HepG2 (cell line): Measurements from ENCODE around the gene LSM14B. TPM values are rescaled to one million over a fixed set of nuclear protein-coding genes. Genes with fewer than 3 reads are reported as not detected.

Source experiments
- ATAC-seq: fragments of 200-7000 bp; cut with Tn5 transposase; 3 replicates; pipeline ENCODE4 v1.9.1; 2020; ENCODE audit warnings: mild to moderate bottlenecking, moderate library complexity
- BruUV-seq: library from RNA; stranded (reverse); fragments of 400-500 nt; replicated peaks from 2 replicates; lab custom pipeline; 2021; lab: Mats Ljungman, UMichigan
- CTCF ChIA-PET: fragments of 300-600 bp; formaldehyde crosslinking; extraction: SDS; loops from one replicate; lab custom pipeline; 2021; ENCODE audit warnings: low total read pairs, inconsistent platforms, low intra/inter-chr PET ratio; lab: Yijun Ruan, JAX
- POLR2A ChIA-PET: fragments of 350-600 bp; sonication (Branson Sonifier 250); formaldehyde crosslinking; loops from one replicate; lab custom pipeline; 2020; ENCODE audit warnings: antibody characterized with exemption, inconsistent platforms; lab: Yijun Ruan, JAX
- DNase-seq: peaks from one replicate; pipeline ENCODE4 v3.0.0-alpha.2; 2015; ENCODE audit warnings: low spot score
- FAIRE-seq: peaks from 3 replicates; lab custom pipeline; 2011; peaks lifted over from hg19 to GRCh38; lab: Jason Lieb, UNC
- H2AFZ ChIP-seq: one replicate; pipeline ENCODE4 v1.6.1; 2011; ENCODE audit warnings: low read length, inconsistent platforms
- H3K27ac ChIP-seq: fragments of 300-600 bp; 3 replicates; pipeline ENCODE4 v1.8.0; 2011; ENCODE audit warnings: mixed run types, mild to moderate bottlenecking, mixed read lengths, low read length, inconsistent platforms; ENCODE audit not compliant: insufficient read depth; ENCODE audit errors: extremely low read length
- H3K27me3 ChIP-seq, 2 experiments: fragments of 200-600 bp in 1 of 2; 2 replicates in 1 of 2; 3 replicates in 1 of 2; pipeline versions ENCODE4 v1.6.0 to v1.8.0; 2011; ENCODE audit warnings: low read length in 2 of 2, mild to moderate bottlenecking in 2 of 2, moderate library complexity in 2 of 2, inconsistent platforms in 1 of 2; ENCODE audit not compliant: insufficient read depth in 2 of 2, control insufficient read depth in 1 of 2
- H3K36me3 ChIP-seq, 2 experiments: fragments of 200-600 bp in 1 of 2; replicated peaks in 1 of 2; 2 replicates in 1 of 2; 3 replicates in 1 of 2; pipeline versions ENCODE4 v1.5.1 to v1.8.0; 2011; ENCODE audit warnings: low read length in 2 of 2, inconsistent platforms in 1 of 2; ENCODE audit not compliant: insufficient read depth in 2 of 2, control insufficient read depth in 1 of 2
- H3K4me1 ChIP-seq: 2 replicates; pipeline ENCODE4 v1.5.1; 2012; ENCODE audit warnings: low read length, inconsistent platforms; ENCODE audit not compliant: insufficient read depth
- H3K4me2 ChIP-seq: 2 replicates; pipeline ENCODE4 v1.6.0; 2011; ENCODE audit warnings: low read depth, low read length, inconsistent platforms
- H3K4me3 ChIP-seq, 3 experiments: fragments of 200-600 bp in 1 of 3; sonication (generic), shearing (Covaris generic) in 1 of 3; replicated peaks in 1 of 3; 2 replicates each; pipeline ENCODE4 v1.5.1; 2011 to 2016; ENCODE audit warnings: low read length in 3 of 3, inconsistent platforms in 2 of 3, low read depth in 2 of 3, mild to moderate bottlenecking in 2 of 3, control low read depth in 1 of 3, mixed read lengths in 1 of 3; ENCODE audit not compliant: insufficient read depth in 1 of 3
- H3K79me2 ChIP-seq: one replicate; pipeline ENCODE4 v1.6.1; 2011; ENCODE audit warnings: low read length, inconsistent platforms; ENCODE audit not compliant: insufficient read depth
- H3K9ac ChIP-seq: 2 replicates; pipeline ENCODE4 v1.6.0; 2011; ENCODE audit warnings: mild to moderate bottlenecking, low read depth, low read length, inconsistent platforms; ENCODE audit not compliant: insufficient read depth
- H3K9me3 ChIP-seq: 2 replicates; pipeline ENCODE4 v1.5.1; 2012; ENCODE audit warnings: mild to moderate bottlenecking, low read length
- H4K20me1 ChIP-seq: 2 replicates; pipeline ENCODE4 v1.6.0; 2011; ENCODE audit warnings: inconsistent platforms, mild to moderate bottlenecking, low read length, moderate library complexity; ENCODE audit not compliant: insufficient read depth
- ADNP ChIP-seq: sonication (generic); formaldehyde crosslinking; IDR thresholded peaks from 2 replicates; pipeline ENCODE4 v1.4.0; 2020; ENCODE audit warnings: missing genetic modification reagents
- AGO2 ChIP-seq: fragments of 200-400 bp; formaldehyde crosslinking; optimal IDR thresholded peaks from 2 replicates; pipeline ENCODE3; 2017; ENCODE audit warnings: mild to moderate bottlenecking, low read depth, low read length, moderate library complexity
- AKAP8 ChIP-seq: sonication (generic); formaldehyde crosslinking; IDR thresholded peaks from 2 replicates; pipeline ENCODE4 v1.5.1; 2020; ENCODE audit warnings: mild to moderate bottlenecking, missing genetic modification reagents
- NONO ChIP-seq, 2 experiments: fragments of 450-650 bp in 1 of 2; sonication (generic) in 1 of 2; formaldehyde crosslinking in 1 of 2; IDR thresholded peaks in 1 of 2; conservative IDR thresholded peaks in 1 of 2; 2 replicates each; pipeline versions ENCODE4 v1.6.1 to v1.8.0; 2017 to 2022; ENCODE audit warnings: mild to moderate bottlenecking in 1 of 2, missing genetic modification reagents in 1 of 2, moderate library complexity in 1 of 2
- POLR2AphosphoS5 ChIP-seq: IDR thresholded peaks from 2 replicates; pipeline ENCODE4 v1.6.1; 2012; ENCODE audit warnings: low read depth, low read length
- POLR2G ChIP-seq: fragments of 200-400 bp; formaldehyde crosslinking; IDR thresholded peaks from 2 replicates; pipeline ENCODE4 v1.6.1; 2018; ENCODE audit warnings: mild to moderate bottlenecking, low read depth, low read length, moderate library complexity
- RAD21 ChIP-seq: fragments of 450-650 bp; formaldehyde crosslinking; IDR thresholded peaks from 2 replicates; pipeline ENCODE4 v1.5.0; 2020; ENCODE audit warnings: mild to moderate bottlenecking
- RBFOX2 ChIP-seq: fragments of 200-400 bp; formaldehyde crosslinking; IDR thresholded peaks from 2 replicates; pipeline ENCODE4 v1.6.1; 2017; ENCODE audit warnings: low read depth, mild to moderate bottlenecking, low read length
- RBM22 ChIP-seq: fragments of 200-400 bp; formaldehyde crosslinking; optimal IDR thresholded peaks from 2 replicates; pipeline ENCODE3; 2017; ENCODE audit warnings: mild to moderate bottlenecking, low read length, moderate library complexity
- XRCC5 ChIP-seq: fragments of 200-400 bp; formaldehyde crosslinking; optimal IDR thresholded peaks from 2 replicates; pipeline ENCODE3; 2017; ENCODE audit warnings: mild to moderate bottlenecking, low read length
- ZNF567 ChIP-seq: sonication (generic); formaldehyde crosslinking; IDR thresholded peaks from 2 replicates; pipeline ENCODE4 v1.8.1; 2023; ENCODE audit warnings: mild to moderate bottlenecking, missing genetic modification reagents, borderline replicate concordance
- WGBS: methylation state at CpG from one replicate; pipeline ENCODE4 v1.1.6; 2017; ENCODE audit warnings: low lambda C conversion rate; 5-methylcytosine and 5-hydroxymethylcytosine counted together
- in situ Hi-C: cut with HindIII; loops from 2 replicates; pipeline ENCODE4 v1.10.0; 2017; ENCODE audit warnings: low pct_unique_long_range_greater_than_20kb; ENCODE audit not compliant: extremely low pct_ligation_motif_present
- intact Hi-C: fragments of 100-400 bp; cut with micrococcal nuclease; formaldehyde crosslinking; loops from one replicate; pipeline ENCODE4 v1.10.0; 2022; ENCODE audit not compliant: unreplicated experiment
- polyA plus RNA-seq, 8 experiments: library from polyadenylated mRNA; depleted of rRNA in 3 of 8; stranded (reverse) in 7 of 8; unstranded in 1 of 8; fragments of >200 nt; fragmentation: Illumina TruSeq in 4 of 8; extraction: Trizol in 4 of 8; gene quantifications; 2 replicates each; pipeline versions ENCODE4 v1.2.1 to v1.2.3, GENCODE V29; 2011 to 2016; ENCODE audit warnings: low read depth in 4 of 8, missing spikeins in 1 of 8, mixed read lengths in 1 of 8; ENCODE audit not compliant: insufficient read depth in 1 of 8
- total RNA-seq, 5 experiments: library from RNA; depleted of rRNA; stranded (reverse); fragments of >200 nt; fragmentation: Illumina TruSeq; extraction: Trizol; gene quantifications; 2 replicates each; pipeline ENCODE4 v1.2.3, GENCODE V29; 2016; ENCODE audit warnings: low read depth in 1 of 5
- TF ChIP-seq, protein P1 (sequence below): sonication (generic); formaldehyde crosslinking; conservative IDR thresholded peaks from 2 replicates; pipeline ENCODE4 v1.8.0; 2022; ENCODE audit warnings: mild to moderate bottlenecking, moderate library complexity, missing genetic modification reagents
- TF ChIP-seq, protein P2 (sequence below): sonication (generic); formaldehyde crosslinking; IDR thresholded peaks from 2 replicates; pipeline ENCODE4 v1.5.0; 2020; ENCODE audit warnings: mild to moderate bottlenecking, missing genetic modification reagents, moderate library complexity

The LSM14B gene
- total and polyA plus RNA-seq, 2 of the 13 experiments (the other 11 are each of a cell fraction or from before 2014, with no cell fraction given), result 43.3 to 79.2 TPM

DNA sequence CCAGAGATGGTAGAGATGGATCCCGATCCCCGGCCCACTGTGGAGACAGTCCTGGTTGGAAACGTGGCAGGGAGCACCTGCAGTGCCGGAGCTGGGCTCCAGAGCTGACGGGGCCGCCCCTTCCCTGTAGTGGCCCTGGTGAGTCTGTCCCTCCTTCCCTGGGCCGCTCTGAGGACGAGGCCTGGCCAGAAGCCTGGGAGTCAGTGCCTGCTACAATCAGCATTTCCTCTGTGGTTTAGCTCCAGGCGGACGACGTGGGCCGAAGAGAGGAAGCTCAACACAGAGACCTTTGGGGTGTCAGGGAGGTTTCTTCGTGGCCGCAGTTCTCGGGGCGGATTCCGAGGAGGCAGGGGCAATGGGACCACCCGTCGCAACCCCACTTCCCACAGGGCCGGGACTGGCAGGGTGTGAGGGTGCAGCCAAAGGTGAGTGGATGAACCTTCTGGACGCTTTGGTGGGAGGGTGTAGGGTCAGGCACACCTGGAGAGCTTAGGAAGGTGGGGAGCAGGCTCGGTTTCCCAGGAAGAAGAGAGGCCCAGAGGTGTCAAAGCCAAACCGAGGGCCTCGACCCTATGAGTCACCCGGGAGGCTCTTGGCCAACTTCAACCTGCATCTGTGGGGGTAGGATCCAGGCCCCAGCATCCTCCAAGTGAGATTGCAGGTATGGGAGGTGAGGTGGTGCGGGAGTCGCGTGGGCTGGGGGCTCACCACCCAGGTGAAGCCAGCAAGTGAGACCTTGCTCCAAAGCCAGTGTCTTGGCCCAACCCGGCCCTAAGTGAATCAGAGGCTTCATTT is 11.0 kb downstream of the LSM14B start (continued):
- TF ChIP-seq RBFOX2, result 0 out of 2 replicates have a peak, but pooled peaks have one; percentile 23
- no peak for TF ChIP-seq ZNF567 (CRISPR knock-in tag)

DNA sequence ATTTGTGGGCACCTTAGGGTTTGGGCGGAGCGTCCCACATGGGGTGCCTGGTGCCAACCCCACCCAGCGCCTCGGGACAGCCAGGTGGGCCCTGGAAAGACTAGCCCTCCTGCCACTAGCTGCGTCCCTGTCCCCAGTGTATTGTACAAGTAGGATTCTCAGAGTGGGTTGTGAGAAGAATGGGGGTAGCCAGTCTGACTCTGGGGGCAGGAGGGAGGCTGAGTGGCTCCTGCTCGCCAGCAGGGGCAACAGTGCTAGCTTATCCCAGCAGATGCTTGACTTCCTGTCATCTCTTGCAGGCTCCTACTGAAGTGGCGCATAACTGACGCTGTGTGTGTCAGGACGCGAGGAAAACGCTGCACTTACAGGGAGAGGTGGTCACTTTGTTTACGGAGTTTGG is 11.6 kb downstream of the LSM14B start:
- intact Hi-C loops, result no loop called here
- Histone ChIP-seq H3K4me3 (no peak overlapping the region), H3K27me3 (no peaks in the 10 kb centered on the region), H4K20me1 (peaks cover 34% of the 10 kb centered on the region), H3K4me1 (peaks cover 31% of the 10 kb centered on the region), H3K4me2 (no peak overlapping the region), H3K9me3 (no peaks in the 10 kb centered on the region), H3K36me3 (peaks cover 65 to 92% of the 10 kb centered on the region in 2 experiments), H3K79me2 (no peaks in the 10 kb centered on the region), H3K9ac (no peak overlapping the region), H2AFZ (no peak overlapping the region), H3K27ac (peak overlapping the region; percentile 15)
- 96% methylated on average over 12 of the region's 12 CpGs for WGBS
- ChIA-PET CTCF (no interaction called here), POLR2A (interaction anchor here (7.8 kb wide), 1 partner anchor 12 kb away, joined by 86 read pairs; the partner anchor contains the start of gene LSM14B)
- no peak; the same call in 1 of the 2 replicates for TF ChIP-seq POLR2AphosphoS5
- TF ChIP-seq, protein P1, sequence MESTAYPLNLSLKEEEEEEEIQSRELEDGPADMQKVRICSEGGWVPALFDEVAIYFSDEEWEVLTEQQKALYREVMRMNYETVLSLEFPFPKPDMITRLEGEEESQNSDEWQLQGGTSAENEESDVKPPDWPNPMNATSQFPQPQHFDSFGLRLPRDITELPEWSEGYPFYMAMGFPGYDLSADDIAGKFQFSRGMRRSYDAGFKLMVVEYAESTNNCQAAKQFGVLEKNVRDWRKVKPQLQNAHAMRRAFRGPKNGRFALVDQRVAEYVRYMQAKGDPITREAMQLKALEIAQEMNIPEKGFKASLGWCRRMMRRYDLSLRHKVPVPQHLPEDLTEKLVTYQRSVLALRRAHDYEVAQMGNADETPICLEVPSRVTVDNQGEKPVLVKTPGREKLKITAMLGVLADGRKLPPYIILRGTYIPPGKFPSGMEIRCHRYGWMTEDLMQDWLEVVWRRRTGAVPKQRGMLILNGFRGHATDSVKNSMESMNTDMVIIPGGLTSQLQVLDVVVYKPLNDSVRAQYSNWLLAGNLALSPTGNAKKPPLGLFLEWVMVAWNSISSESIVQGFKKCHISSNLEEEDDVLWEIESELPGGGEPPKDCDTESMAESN (CRISPR knock-in tag), result no peak
- TF ChIP-seq, protein P2, sequence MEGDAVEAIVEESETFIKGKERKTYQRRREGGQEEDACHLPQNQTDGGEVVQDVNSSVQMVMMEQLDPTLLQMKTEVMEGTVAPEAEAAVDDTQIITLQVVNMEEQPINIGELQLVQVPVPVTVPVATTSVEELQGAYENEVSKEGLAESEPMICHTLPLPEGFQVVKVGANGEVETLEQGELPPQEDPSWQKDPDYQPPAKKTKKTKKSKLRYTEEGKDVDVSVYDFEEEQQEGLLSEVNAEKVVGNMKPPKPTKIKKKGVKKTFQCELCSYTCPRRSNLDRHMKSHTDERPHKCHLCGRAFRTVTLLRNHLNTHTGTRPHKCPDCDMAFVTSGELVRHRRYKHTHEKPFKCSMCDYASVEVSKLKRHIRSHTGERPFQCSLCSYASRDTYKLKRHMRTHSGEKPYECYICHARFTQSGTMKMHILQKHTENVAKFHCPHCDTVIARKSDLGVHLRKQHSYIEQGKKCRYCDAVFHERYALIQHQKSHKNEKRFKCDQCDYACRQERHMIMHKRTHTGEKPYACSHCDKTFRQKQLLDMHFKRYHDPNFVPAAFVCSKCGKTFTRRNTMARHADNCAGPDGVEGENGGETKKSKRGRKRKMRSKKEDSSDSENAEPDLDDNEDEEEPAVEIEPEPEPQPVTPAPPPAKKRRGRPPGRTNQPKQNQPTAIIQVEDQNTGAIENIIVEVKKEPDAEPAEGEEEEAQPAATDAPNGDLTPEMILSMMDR, result 0 out of 2 replicates have a peak, but pooled peaks have one; percentile 16
- TF ChIP-seq RBM22, result peak; percentile 99
- TF ChIP-seq ADNP (CRISPR knock-in tag), result no peak
- peak; percentile 65 for TF ChIP-seq POLR2G
- TF ChIP-seq RBFOX2, result 0 out of 2 replicates have a peak, but pooled peaks have one; percentile 19
- TF ChIP-seq AKAP8 (CRISPR knock-in tag), result 0 out of 2 replicates have a peak, but pooled peaks have one; percentile 42
- peak; percentile 33 for TF ChIP-seq RAD21 (CRISPR knock-in tag)
- no peak for TF ChIP-seq NONO (IDR thresholded peaks at IDR 0.05)
- peak; percentile 25; the same call in 1 of the 2 replicates for TF ChIP-seq NONO (CRISPR knock-in tag; conservative IDR thresholded peaks at IDR 0.05)
- TF ChIP-seq XRCC5, result peak; percentile 23
- peak; percentile 73 for TF ChIP-seq AGO2
- DNase-seq (no peak), FAIRE-seq (no peak), ATAC-seq (peak; percentile 43)
- in situ Hi-C loops, result no loop called here
- BruUV-seq, result no TSS peak
